A549 (cell line): ENCODE results near the gene ANO2. TPM values are rescaled to one million over a fixed set of nuclear protein-coding genes. Genes with fewer than 3 reads are reported as not detected.

Source experiments
- ATAC-seq, 2 experiments: fragments of 200-7000 bp in 1 of 2; fragments of >200 bp in 1 of 2; cut with Nextera tagmentation in 1 of 2; cut with Tn5 transposase in 1 of 2; 3 replicates each; pipeline versions ENCODE4 v1.8.0 to v1.9.1; 2018 to 2020; ENCODE audit warnings: mild to moderate bottlenecking in 1 of 2, moderate library complexity in 1 of 2
- CTCF ChIA-PET: fragments of 300-600 bp; sonication (Branson Sonifier 250); formaldehyde crosslinking; extraction: SDS; loops from one replicate; lab custom pipeline; 2021; ENCODE audit warnings: antibody characterized with exemption, inconsistent platforms; lab: Yijun Ruan, JAX
- POLR2A ChIA-PET: fragments of 350-600 bp; formaldehyde crosslinking; extraction: SDS; loops from one replicate; lab custom pipeline; 2021; ENCODE audit warnings: antibody characterized with exemption, inconsistent platforms; lab: Yijun Ruan, JAX
- DNase-seq, 2 experiments: peaks; one replicate each; pipeline versions ENCODE4 v3.0.0 to v3.0.0-alpha.2; 2011 to 2016; ENCODE audit warnings: low read depth in 1 of 2, low spot score in 1 of 2
- FAIRE-seq: peaks from 2 replicates; lab custom pipeline; 2011; peaks lifted over from hg19 to GRCh38; lab: Jason Lieb, UNC
- H3K27ac ChIP-seq, 2 experiments: fragments of >200 bp; sonication (Bioruptor Twin); formaldehyde crosslinking; 3 replicates each; pipeline ENCODE4 v1.5.1; 2016 to 2017
- H3K4me1 ChIP-seq: fragments of >200 bp; sonication (Bioruptor Twin); formaldehyde crosslinking; 3 replicates; pipeline ENCODE4 v1.6.1; 2016
- H3K4me2 ChIP-seq: fragments of >200 bp; sonication (Bioruptor Twin); formaldehyde crosslinking; 3 replicates; pipeline ENCODE4 v1.6.1; 2016
- H3K4me3 ChIP-seq: fragments of >200 bp; sonication (Bioruptor Twin); formaldehyde crosslinking; 3 replicates; pipeline ENCODE4 v1.5.1; 2016
- H3K9me3 ChIP-seq: fragments of >200 bp; sonication (Bioruptor Twin); formaldehyde crosslinking; 3 replicates; pipeline ENCODE4 v1.6.1; 2016
- ATOH8 ChIP-seq: fragments of 250-450 bp; sonication (Bioruptor Pico); IDR thresholded peaks from 2 replicates; pipeline ENCODE4 v1.5.0; 2020; ENCODE audit warnings: low read depth, mild to moderate bottlenecking, moderate library complexity
- BCL3 ChIP-seq: fragments of >200 bp; sonication (Bioruptor Twin); formaldehyde crosslinking; IDR thresholded peaks from 3 replicates; pipeline ENCODE4 v1.6.1; 2016
- CBX2 ChIP-seq: fragments of 200-600 bp; sonication (generic); IDR thresholded peaks from 2 replicates; pipeline ENCODE4 v1.6.1; 2016; ENCODE audit warnings: low read depth, mild to moderate bottlenecking, borderline replicate concordance
- CBX8 ChIP-seq: fragments of 200-600 bp; sonication (generic); IDR thresholded peaks from 2 replicates; pipeline ENCODE4 v1.6.1; 2016
- CEBPB ChIP-seq, 2 experiments: fragments of >200 bp in 1 of 2; sonication (Bioruptor Twin) in 1 of 2; formaldehyde crosslinking in 1 of 2; IDR thresholded peaks; 2 replicates each; pipeline ENCODE4 v1.6.1; 2012 to 2016
- FOSB ChIP-seq: fragments of 250-450 bp; sonication (Bioruptor Pico); IDR thresholded peaks from 2 replicates; pipeline ENCODE4 v1.5.0; 2020; ENCODE audit warnings: mild to moderate bottlenecking, moderate library complexity
- FOXS1 ChIP-seq: fragments of 250-450 bp; sonication (Bioruptor Pico); IDR thresholded peaks from 2 replicates; pipeline ENCODE4 v1.5.0; 2020; ENCODE audit warnings: mild to moderate bottlenecking, moderate library complexity
- HDAC2 ChIP-seq: fragments of 200-600 bp; sonication (generic); IDR thresholded peaks from 2 replicates; pipeline ENCODE4 v1.6.1; 2016
- HES2 ChIP-seq: fragments of >200 bp; sonication (Bioruptor Twin); formaldehyde crosslinking; IDR thresholded peaks from 2 replicates; pipeline ENCODE4 v1.6.1; 2016
- HEYL ChIP-seq: fragments of 250-450 bp; sonication (Bioruptor Pico); IDR thresholded peaks from 2 replicates; pipeline ENCODE4 v1.8.0; 2021; ENCODE audit warnings: mild to moderate bottlenecking, moderate library complexity
- HOXA7 ChIP-seq: fragments of 250-450 bp; sonication (Bioruptor Pico); IDR thresholded peaks from 2 replicates; pipeline ENCODE4 v1.5.0; 2020; ENCODE audit warnings: mild to moderate bottlenecking, moderate library complexity
- HOXB13 ChIP-seq: fragments of 250-450 bp; sonication (Bioruptor Pico); IDR thresholded peaks from 2 replicates; pipeline ENCODE4 v1.5.0; 2020; ENCODE audit warnings: low read depth, mild to moderate bottlenecking, moderate library complexity
- HOXB5 ChIP-seq: fragments of 250-450 bp; sonication (Bioruptor Pico); IDR thresholded peaks from 2 replicates; pipeline ENCODE4 v1.5.0; 2020; ENCODE audit warnings: mild to moderate bottlenecking, moderate library complexity
- JUNB ChIP-seq: fragments of >200 bp; sonication (Bioruptor Twin); formaldehyde crosslinking; IDR thresholded peaks from 2 replicates; pipeline ENCODE4 v1.6.1; 2016
- NFE2L2 ChIP-seq: fragments of 150-350 bp; conservative IDR thresholded peaks from 2 replicates; pipeline ENCODE4 v1.6.1; 2014; ENCODE audit warnings: low read length
- PHF8 ChIP-seq: fragments of 200-600 bp; sonication (generic); IDR thresholded peaks from 2 replicates; pipeline ENCODE4 v1.6.1; 2016; ENCODE audit warnings: low read depth, mild to moderate bottlenecking, antibody characterized with exemption, moderate library complexity, borderline replicate concordance
- RAD21 ChIP-seq, 2 experiments: fragments of >200 bp in 1 of 2; sonication (Bioruptor Twin) in 1 of 2; formaldehyde crosslinking in 1 of 2; IDR thresholded peaks in 1 of 2; conservative IDR thresholded peaks in 1 of 2; 2 replicates in 1 of 2; 3 replicates in 1 of 2; pipeline ENCODE4 v1.6.1; 2012 to 2018; ENCODE audit warnings: inconsistent platforms in 1 of 2
- RCOR1 ChIP-seq: fragments of 150-350 bp; IDR thresholded peaks from 2 replicates; pipeline ENCODE4 v1.6.1; 2014; ENCODE audit warnings: antibody characterized with exemption, low read length, low read depth
- RFX5 ChIP-seq: fragments of 450-650 bp; IDR thresholded peaks from 2 replicates; pipeline ENCODE4 v1.7.1; 2014; ENCODE audit warnings: antibody characterized with exemption, mild to moderate bottlenecking, moderate library complexity
- RNF2 ChIP-seq: fragments of 200-600 bp; sonication (generic); IDR thresholded peaks from 2 replicates; pipeline ENCODE4 v1.6.1; 2016; ENCODE audit warnings: low read depth, mild to moderate bottlenecking, antibody characterized with exemption, moderate library complexity, borderline replicate concordance
- SREBF2 ChIP-seq: fragments of 450-650 bp; IDR thresholded peaks from 2 replicates; pipeline ENCODE4 v1.6.1; 2014; ENCODE audit warnings: mild to moderate bottlenecking, moderate library complexity
- ZC3H11A ChIP-seq: fragments of 450-650 bp; IDR thresholded peaks from 2 replicates; pipeline ENCODE4 v1.6.1; 2014; ENCODE audit warnings: antibody characterized with exemption, mild to moderate bottlenecking
- ZFP36 ChIP-seq: fragments of 450-650 bp; IDR thresholded peaks from 2 replicates; pipeline ENCODE4 v1.6.1; 2014; ENCODE audit warnings: borderline replicate concordance; ENCODE audit not compliant: partially characterized antibody
- ZNF302 ChIP-seq: fragments of 250-450 bp; sonication (Bioruptor Pico); IDR thresholded peaks from 2 replicates; pipeline ENCODE4 v1.9.0; 2021; ENCODE audit warnings: inconsistent platforms, mild to moderate bottlenecking, moderate library complexity
- WGBS: methylation state at CpG from one replicate; pipeline ENCODE4 v1.1.6; 2017; ENCODE audit errors: missing lambda C conversion rate; 5-methylcytosine and 5-hydroxymethylcytosine counted together
- polyA plus RNA-seq, 4 experiments: library from polyadenylated mRNA; depleted of rRNA in 3 of 4; stranded (reverse); fragments of >200 nt; fragmentation: RNase III in 1 of 4; extraction: RNeasy Plus Mini Kit Qiagen cat#74134 plus additional on column Dnase treatment in 1 of 4; gene quantifications; 2 replicates in 3 of 4; 3 replicates in 1 of 4; pipeline ENCODE4 v1.2.3, GENCODE V29; 2011 to 2017
- TF ChIP-seq, protein P1 (sequence below): fragments of 250-450 bp; sonication (Bioruptor Pico); IDR thresholded peaks from 2 replicates; pipeline ENCODE4 v1.5.0; 2021; ENCODE audit warnings: mild to moderate bottlenecking, moderate library complexity, borderline replicate concordance

Gene ANO2
- polyA plus RNA-seq, 2 of the 4 experiments (the other 2 are of a cell fraction): not detected

- DNase-seq: no peak
- POLR2A ChIA-PET: no interaction called here
- TF ChIP-seq PHF8 (no peak), RNF2 (no peak), CBX2 (no peak), SREBF2 (no peak), ZNF302 (CRISPR knock-in tag) (no peak), RFX5 (no peak), NFE2L2 (no peak), CBX8 (no peak), ATOH8 (CRISPR knock-in tag) (no peak), ZC3H11A (no peak), HOXA7 (no peak), JUNB (no peak), ZFP36 (no peak), HEYL (CRISPR knock-in tag) (no peak), BCL3 (no peak)
These were observed 9.6 kb upstream of the ANO2 start for GRCh38 chr12:5954661-5955060.

GRCh38 chr12:5953835-5954586 is 9.0 kb upstream of the ANO2 start:
- Histone ChIP-seq H3K27ac (no peak overlapping the region), H3K4me3 (no peak overlapping the region), H3K4me1 (no peaks in the 10 kb centered on the region), H3K4me2 (no peak overlapping the region), H3K9me3 (no peaks in the 10 kb centered on the region)
- ATAC-seq (no peak), FAIRE-seq (no peak), DNase-seq (no peak)
- ChIA-PET CTCF (interaction anchor here (0.6 to 1.8 kb wide), 4 partner anchors 10 to 64 kb away, joined by 3 to 10 read pairs (median 3); no protein-coding TSS in a partner anchor), POLR2A (no interaction called here)
- WGBS: 29% methylated on average over 5 of the region's 5 CpGs
- TF ChIP-seq RNF2 (peak; percentile 91), ATOH8 (CRISPR knock-in tag) (no peak), CBX8 (peak; percentile 64)

More at GRCh38 chr12:5954661-5955060, 9.6 kb upstream of the ANO2 start:
- Histone ChIP-seq H3K4me2 (no peak overlapping the region), H3K4me1 (no peaks in the 10 kb centered on the region), H3K9me3 (no peaks in the 10 kb centered on the region), H3K27ac (no peak overlapping the region), H3K4me3 (no peak overlapping the region)
- CTCF ChIA-PET: interaction anchor here (0.6 to 1.8 kb wide), 4 partner anchors 9 to 63 kb away, joined by 3 to 10 read pairs (median 3); no protein-coding TSS in a partner anchor
- 2% methylated on average over 3 of the region's 3 CpGs for WGBS
- no peak for ATAC-seq
- no peak for FAIRE-seq

- 27% methylated on average over 3 of the region's 3 CpGs for WGBS
- POLR2A ChIA-PET: no interaction called here
These were observed 7.0 kb upstream of the ANO2 start for GRCh38 chr12:5952031-5952430.

More at GRCh38 chr12:5952031-5952430, 7.0 kb upstream of the ANO2 start:
- CTCF ChIA-PET: interaction anchor here (0.6 to 1.5 kb wide), 7 partner anchors 11 to 1683 kb away, joined by 3 to 7 read pairs (median 4); no protein-coding TSS in a partner anchor
- no peaks in the 10 kb centered on the region for H3K4me1 ChIP-seq
- DNase-seq (no peak), ATAC-seq (no peak), FAIRE-seq (no peak)
- H3K4me2 ChIP-seq: no peak overlapping the region
- TF ChIP-seq CEBPB (IDR thresholded peaks at IDR 0.05): no peak
- no peak for TF ChIP-seq FOSB
- no peak for TF ChIP-seq FOXS1 (CRISPR knock-in tag)
- no peak for TF ChIP-seq RFX5
- no peak for TF ChIP-seq HOXB5 (CRISPR knock-in tag)
- no peak for TF ChIP-seq ZNF302 (CRISPR knock-in tag)
- TF ChIP-seq RAD21 (conservative IDR thresholded peaks at IDR 0.05 in 1 of 2, IDR thresholded peaks at IDR 0.05 in 1 of 2): no peak
- no peak for TF ChIP-seq HDAC2
- no peak for TF ChIP-seq HOXB13 (CRISPR knock-in tag)
- TF ChIP-seq HES2: no peak
- TF ChIP-seq, protein P1, sequence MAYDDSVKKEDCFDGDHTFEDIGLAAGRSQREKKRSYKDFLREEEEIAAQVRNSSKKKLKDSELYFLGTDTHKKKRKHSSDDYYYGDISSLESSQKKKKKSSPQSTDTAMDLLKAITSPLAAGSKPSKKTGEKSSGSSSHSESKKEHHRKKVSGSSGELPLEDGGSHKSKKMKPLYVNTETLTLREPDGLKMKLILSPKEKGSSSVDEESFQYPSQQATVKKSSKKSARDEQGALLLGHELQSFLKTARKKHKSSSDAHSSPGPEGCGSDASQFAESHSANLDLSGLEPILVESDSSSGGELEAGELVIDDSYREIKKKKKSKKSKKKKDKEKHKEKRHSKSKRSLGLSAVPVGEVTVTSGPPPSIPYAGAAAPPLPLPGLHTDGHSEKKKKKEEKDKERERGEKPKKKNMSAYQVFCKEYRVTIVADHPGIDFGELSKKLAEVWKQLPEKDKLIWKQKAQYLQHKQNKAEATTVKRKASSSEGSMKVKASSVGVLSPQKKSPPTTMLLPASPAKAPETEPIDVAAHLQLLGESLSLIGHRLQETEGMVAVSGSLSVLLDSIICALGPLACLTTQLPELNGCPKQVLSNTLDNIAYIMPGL: no peak
- no peak for TF ChIP-seq CBX2
- TF ChIP-seq RCOR1: no peak
- H3K27ac ChIP-seq: no peak overlapping the region
- H3K9me3 ChIP-seq: no peaks in the 10 kb centered on the region
- H3K4me3 ChIP-seq: no peak overlapping the region
